Transverse colon (tissue), 3 donors: ENCODE measurements around the gene MYRIP.
A peak's percentile ranks its signal among the peaks of the same experiment; 100 is the strongest.

ENCODE experiments used
- CTCF ChIP-seq, 5 experiments: fragments of 200-600 bp in 3 of 5; fragments of 450-650 bp in 2 of 5; sonication (generic) in 3 of 5; IDR thresholded peaks; 1 replicate in 2 of 5; 2 replicates in 3 of 5; pipeline ENCODE4 v1.5.1; 2016 to 2017; ENCODE audit warnings: antibody characterized with exemption in 5 of 5, inconsistent platforms in 3 of 5, mild to moderate bottlenecking in 2 of 5, moderate library complexity in 1 of 5
- POLR2A ChIP-seq: fragments of 450-650 bp; IDR thresholded peaks from one replicate; pipeline ENCODE4 v1.6.1; 2016; ENCODE audit warnings: antibody characterized with exemption, mild to moderate bottlenecking, moderate library complexity

- TF ChIP-seq CTCF (IDR thresholded peaks at IDR 0.05) (peak; percentile 25 to 63 (median 56)), POLR2A (no peak)
These were observed 181.1 kb downstream of the MYRIP start for GRCh38 chr3:39990532-39990931.
